GM12878 (cell line): ENCODE data around the gene LMTK2. TPM values are rescaled to one million over a fixed set of nuclear protein-coding genes. Genes with fewer than 3 reads are reported as not detected.

Experiments
- ATAC-seq: fragments of 200-7000 bp; cut with Tn5 transposase; 3 replicates; pipeline ENCODE4 v1.9.1; 2020; ENCODE audit warnings: mild to moderate bottlenecking, moderate library complexity
- BruUV-seq: library from RNA; stranded (reverse); fragments of 400-500 nt; replicated peaks from 2 replicates; lab custom pipeline; 2021; lab: Mats Ljungman, UMichigan
- CTCF ChIA-PET: fragments of 300-600 bp; sonication (Branson Sonifier 250); formaldehyde crosslinking; extraction: SDS; loops from one replicate; lab custom pipeline; 2021; ENCODE audit warnings: inconsistent platforms; lab: Yijun Ruan, JAX
- POLR2A ChIA-PET: fragments of 350-600 bp; formaldehyde crosslinking; extraction: SDS; loops from one replicate; lab custom pipeline; 2021; ENCODE audit warnings: inconsistent platforms; lab: Charles Lee
- RAD21 ChIA-PET: fragments of 300-600 bp; sonication (Branson Sonifier 250); formaldehyde crosslinking; loops from one replicate; lab custom pipeline; 2023; ENCODE audit warnings: antibody characterized with exemption; ENCODE audit not compliant: unreplicated experiment; lab: Charles Lee
- SMC1A ChIA-PET: fragments of 300-600 bp; sonication (Branson Sonifier 250); formaldehyde crosslinking; loops from one replicate; lab custom pipeline; 2023; ENCODE audit not compliant: unreplicated experiment, uncharacterized antibody; lab: Charles Lee
- DNase-seq: peaks from one replicate; pipeline ENCODE4 v3.0.0-alpha.2; 2011; ENCODE audit warnings: low read depth, low spot score
- FAIRE-seq: peaks from 3 replicates; lab custom pipeline; 2011; peaks lifted over from hg19 to GRCh38; lab: Jason Lieb, UNC
- H2AFZ ChIP-seq: 2 replicates; pipeline ENCODE4 v1.6.0; 2011; ENCODE audit warnings: low read depth, low read length, control low read depth; ENCODE audit not compliant: control insufficient read depth
- H3K27ac ChIP-seq: 2 replicates; pipeline ENCODE4 v1.5.1; 2011; ENCODE audit warnings: control low read depth; ENCODE audit not compliant: control insufficient read depth, insufficient read depth
- H3K27me3 ChIP-seq, 2 experiments: replicated peaks in 1 of 2; 2 replicates each; pipeline versions ENCODE4 v1.6.0 to v1.6.1; 2011; ENCODE audit warnings: low read length in 1 of 2; ENCODE audit not compliant: control insufficient read depth in 2 of 2, insufficient read depth in 2 of 2
- H3K36me3 ChIP-seq, 2 experiments: 2 replicates each; pipeline ENCODE4 v1.5.1; 2011; ENCODE audit warnings: low read length in 1 of 2; ENCODE audit not compliant: control insufficient read depth in 2 of 2, insufficient read depth in 2 of 2
- H3K4me1 ChIP-seq: 2 replicates; pipeline ENCODE4 v1.6.1; 2011; ENCODE audit warnings: mild to moderate bottlenecking, low read length, moderate library complexity, mixed read lengths; ENCODE audit not compliant: control insufficient read depth, insufficient read depth
- H3K4me2 ChIP-seq: 2 replicates; pipeline ENCODE4 v1.6.0; 2011; ENCODE audit warnings: control low read depth; ENCODE audit not compliant: control insufficient read depth, insufficient read depth
- H3K4me3 ChIP-seq: fragments of 200-600 bp; sonication (generic); 2 replicates; pipeline ENCODE4 v1.5.1; 2016
- H3K79me2 ChIP-seq: 2 replicates; pipeline ENCODE4 v1.6.0; 2011; ENCODE audit warnings: low read length; ENCODE audit not compliant: control insufficient read depth, insufficient read depth
- H3K9ac ChIP-seq: 2 replicates; pipeline ENCODE4 v1.8.0; 2011; ENCODE audit warnings: low read length, control low read depth, mixed read lengths; ENCODE audit not compliant: control insufficient read depth, insufficient read depth
- H3K9me3 ChIP-seq: replicated peaks from 3 replicates; pipeline ENCODE4 v1.5.1; 2011; ENCODE audit warnings: mild to moderate bottlenecking, low read length; ENCODE audit not compliant: control insufficient read depth, insufficient read depth
- H4K20me1 ChIP-seq: 2 replicates; pipeline ENCODE4 v1.6.0; 2011; ENCODE audit not compliant: control insufficient read depth, insufficient read depth
- CEBPZ ChIP-seq: fragments of 150-350 bp; IDR thresholded peaks from 2 replicates; pipeline ENCODE4 v1.6.1; 2016; ENCODE audit warnings: low read depth, low read length
- CHD1 ChIP-seq: IDR thresholded peaks from 2 replicates; pipeline ENCODE4 v1.6.1; 2012; ENCODE audit warnings: low read depth, low read length, improper control_type of control experiment
- ETV6 ChIP-seq, 2 experiments: fragments of 450-650 bp in 1 of 2; IDR thresholded peaks in 1 of 2; conservative IDR thresholded peaks in 1 of 2; 2 replicates each; pipeline ENCODE4 v1.6.1; 2014; ENCODE audit warnings: antibody characterized with exemption in 1 of 2, borderline replicate concordance in 1 of 2, low read depth in 1 of 2, mild to moderate bottlenecking in 1 of 2, moderate library complexity in 1 of 2
- EZH2 ChIP-seq: IDR thresholded peaks from 2 replicates; pipeline ENCODE4 v1.6.1; 2012; ENCODE audit warnings: low read depth, mild to moderate bottlenecking, control low read depth, inconsistent platforms, low read length, borderline replicate concordance; ENCODE audit not compliant: control insufficient read depth
- KAT2A ChIP-seq: conservative IDR thresholded peaks from 2 replicates; pipeline ENCODE4 v1.6.1; 2011; ENCODE audit warnings: low read depth, low read length; ENCODE audit not compliant: control insufficient read depth
- MXI1 ChIP-seq: fragments of 150-350 bp; IDR thresholded peaks from 2 replicates; pipeline ENCODE4 v1.6.1; 2011; ENCODE audit warnings: low read depth, mild to moderate bottlenecking, inconsistent platforms, low read length, improper control_type of control experiment
- RFX5 ChIP-seq: IDR thresholded peaks from 2 replicates; pipeline ENCODE4 v1.6.1; 2011; ENCODE audit warnings: low read depth, low read length, improper control_type of control experiment
- TBL1XR1 ChIP-seq: IDR thresholded peaks from 2 replicates; pipeline ENCODE4 v1.6.1; 2012; ENCODE audit warnings: low read depth, low read length, improper control_type of control experiment
- TCF3 ChIP-seq: IDR thresholded peaks from 2 replicates; pipeline ENCODE4 v1.6.1; 2012; ENCODE audit warnings: low read depth, mild to moderate bottlenecking, low read length, borderline replicate concordance; ENCODE audit not compliant: insufficient read depth
- YY1 ChIP-seq: IDR thresholded peaks from 2 replicates; pipeline ENCODE4 v1.6.1; 2011; ENCODE audit warnings: low read depth, mild to moderate bottlenecking, low read length
- ZSCAN29 ChIP-seq: fragments of 450-650 bp; IDR thresholded peaks from 2 replicates; pipeline ENCODE4 v1.6.1; 2017; ENCODE audit warnings: mild to moderate bottlenecking, moderate library complexity
- WGBS: methylation state at CpG from one replicate; pipeline ENCODE4 v1.1.6; 2016; ENCODE audit warnings: low lambda C conversion rate; ENCODE audit not compliant: insufficient replicate concordance, insufficient coverage; ENCODE audit errors: missing lambda C conversion rate; 5-methylcytosine and 5-hydroxymethylcytosine counted together
- in situ Hi-C: fragments of 300-500 bp; cut with MboI; formaldehyde crosslinking; loops from 9 replicates; pipeline ENCODE4 v1.14.3; 2018; ENCODE audit warnings: mixed read lengths
- intact Hi-C: fragments of 100-400 bp; cut with micrococcal nuclease; formaldehyde crosslinking; loops from one replicate; pipeline ENCODE4 v1.14.2; 2022; ENCODE audit not compliant: unreplicated experiment
- polyA plus RNA-seq, 11 experiments: library from polyadenylated mRNA; depleted of rRNA in 4 of 11; unstranded in 6 of 11; stranded (reverse) in 5 of 11; fragments of >200 nt; fragmentation: Nextera tagmentation in 4 of 11; fragmentation: Illumina TruSeq in 1 of 11; extraction: Ambion mirVana in 4 of 11; extraction: Trizol in 1 of 11; gene quantifications; 1 replicate in 1 of 11; 2 replicates in 10 of 11; pipeline versions ENCODE4 v1.2.1 to v1.2.3, GENCODE V29; 2011 to 2016; ENCODE audit warnings: inconsistent platforms in 2 of 11, missing spikeins in 2 of 11, low read depth in 1 of 11
- total RNA-seq, 4 experiments: library from RNA; depleted of rRNA in 3 of 4; stranded (reverse); fragments of >200 nt in 3 of 4; fragmentation: Illumina TruSeq in 1 of 4; extraction: Trizol in 1 of 4; gene quantifications; 2 replicates each; pipeline versions ENCODE4 v1.2.1 to v1.2.3, GENCODE V29; 2013 to 2021
- TF ChIP-seq, protein P1 (sequence below), 3 experiments: IDR thresholded peaks in 2 of 3; conservative IDR thresholded peaks in 1 of 3; 2 replicates each; pipeline ENCODE4 v1.5.1; 2011; ENCODE audit warnings: low read depth in 3 of 3, low read length in 3 of 3, mild to moderate bottlenecking in 3 of 3, control low read depth in 2 of 3, moderate library complexity in 2 of 3, inconsistent platforms in 1 of 3, mixed read lengths in 1 of 3; ENCODE audit not compliant: control insufficient read depth in 2 of 3, insufficient read depth in 1 of 3; ENCODE audit errors: extremely low read depth in 1 of 3
- TF ChIP-seq, protein P2 (sequence below): fragments of 450-650 bp; IDR thresholded peaks from 2 replicates; pipeline ENCODE4 v1.6.1; 2014; ENCODE audit warnings: mild to moderate bottlenecking

Gene LMTK2
- total and polyA plus RNA-seq, 10 of the 15 experiments (the other 5 are each of a cell fraction or from before 2014, with no cell fraction given): 0.68 to 8.7 (median 4.6) TPM

DNA sequence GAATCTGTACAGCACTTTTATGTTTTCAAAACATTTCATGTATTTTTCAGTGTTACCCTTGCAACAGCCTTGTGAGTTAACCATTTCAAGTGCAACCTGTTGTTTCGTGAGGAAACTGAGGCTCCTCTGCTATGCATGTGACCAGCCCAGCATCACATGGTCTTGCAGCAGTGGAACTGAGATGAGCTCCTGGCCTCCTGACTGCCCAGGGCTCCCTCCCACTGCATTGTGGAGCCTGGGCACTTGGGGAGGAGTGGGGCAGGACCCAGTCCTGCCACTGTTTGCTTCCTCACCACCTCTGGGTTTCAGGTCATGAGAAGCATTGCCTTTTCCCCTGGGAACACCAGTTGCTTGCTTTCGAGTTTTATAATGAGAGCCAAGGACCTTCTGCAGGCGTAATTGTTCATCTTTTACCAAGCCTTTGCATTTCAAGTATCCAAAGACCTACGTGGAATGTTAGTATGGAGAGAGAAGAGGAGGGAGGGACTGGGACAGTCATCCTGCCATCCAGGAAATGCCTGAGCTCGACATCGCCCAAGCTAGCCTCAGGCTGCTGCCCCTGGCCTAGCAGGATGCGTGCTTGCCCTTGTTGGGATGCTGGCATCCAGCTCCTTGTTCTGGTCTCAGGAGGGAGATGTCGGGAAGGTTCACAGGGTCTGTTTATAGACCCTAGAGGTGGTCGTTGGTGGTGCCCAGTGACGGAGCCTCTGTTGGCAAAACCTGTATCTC, 72.3 kb downstream of the LMTK2 start (continued):
- TF ChIP-seq, protein P1, sequence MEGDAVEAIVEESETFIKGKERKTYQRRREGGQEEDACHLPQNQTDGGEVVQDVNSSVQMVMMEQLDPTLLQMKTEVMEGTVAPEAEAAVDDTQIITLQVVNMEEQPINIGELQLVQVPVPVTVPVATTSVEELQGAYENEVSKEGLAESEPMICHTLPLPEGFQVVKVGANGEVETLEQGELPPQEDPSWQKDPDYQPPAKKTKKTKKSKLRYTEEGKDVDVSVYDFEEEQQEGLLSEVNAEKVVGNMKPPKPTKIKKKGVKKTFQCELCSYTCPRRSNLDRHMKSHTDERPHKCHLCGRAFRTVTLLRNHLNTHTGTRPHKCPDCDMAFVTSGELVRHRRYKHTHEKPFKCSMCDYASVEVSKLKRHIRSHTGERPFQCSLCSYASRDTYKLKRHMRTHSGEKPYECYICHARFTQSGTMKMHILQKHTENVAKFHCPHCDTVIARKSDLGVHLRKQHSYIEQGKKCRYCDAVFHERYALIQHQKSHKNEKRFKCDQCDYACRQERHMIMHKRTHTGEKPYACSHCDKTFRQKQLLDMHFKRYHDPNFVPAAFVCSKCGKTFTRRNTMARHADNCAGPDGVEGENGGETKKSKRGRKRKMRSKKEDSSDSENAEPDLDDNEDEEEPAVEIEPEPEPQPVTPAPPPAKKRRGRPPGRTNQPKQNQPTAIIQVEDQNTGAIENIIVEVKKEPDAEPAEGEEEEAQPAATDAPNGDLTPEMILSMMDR (IDR thresholded peaks at IDR 0.05 in 2 of 3, conservative IDR thresholded peaks at IDR 0.05 in 1 of 3; ENCODE audit: control insufficient read depth in 2 of 3, extremely low read depth in 1 of 3, insufficient read depth in 1 of 3, low read depth in 3 of 3, low read length in 3 of 3): no peak
- TF ChIP-seq RFX5 (no peak), KAT2A (no peak), ETV6 (conservative IDR thresholded peaks at IDR 0.05 in 1 of 2, IDR thresholded peaks at IDR 0.05 in 1 of 2; ENCODE audit: borderline replicate concordance in 1 of 2, low read depth in 1 of 2) (no peak)
- TF ChIP-seq, all 136 proteins: peak for 0

DNA sequence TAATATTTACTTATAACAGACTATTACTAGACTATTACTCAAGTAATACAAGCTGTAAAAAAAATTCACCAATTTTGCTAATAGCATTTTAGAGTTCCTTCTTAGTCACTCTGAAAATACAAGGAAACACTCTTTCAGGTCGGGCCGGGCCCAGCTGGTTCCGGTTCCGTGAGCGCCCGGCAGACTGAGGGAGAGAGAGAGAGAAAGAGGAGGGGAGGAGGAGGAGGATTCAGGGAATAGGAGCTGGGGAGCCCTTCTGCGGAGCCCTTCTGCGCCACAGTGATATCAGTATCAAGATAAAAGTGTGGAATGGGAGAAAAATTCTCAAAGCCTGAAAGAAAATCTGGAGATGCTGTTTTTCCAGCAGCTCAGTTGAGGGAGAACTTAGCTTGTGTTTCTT, 74.1 kb downstream of the LMTK2 start:
- Histone ChIP-seq H2AFZ (no peak overlapping the region), H3K27ac (no peak overlapping the region), H3K27me3 (no peaks in the 10 kb centered on the region), H3K4me2 (no peak overlapping the region), H3K9ac (no peak overlapping the region), H4K20me1 (no peaks in the 10 kb centered on the region), H3K4me1 (no peaks in the 10 kb centered on the region)
- BruUV-seq: no TSS peak
- intact Hi-C loops: no loop called here
- RAD21 ChIA-PET: no interaction called here
- no peak for FAIRE-seq
- TF ChIP-seq, protein P2, sequence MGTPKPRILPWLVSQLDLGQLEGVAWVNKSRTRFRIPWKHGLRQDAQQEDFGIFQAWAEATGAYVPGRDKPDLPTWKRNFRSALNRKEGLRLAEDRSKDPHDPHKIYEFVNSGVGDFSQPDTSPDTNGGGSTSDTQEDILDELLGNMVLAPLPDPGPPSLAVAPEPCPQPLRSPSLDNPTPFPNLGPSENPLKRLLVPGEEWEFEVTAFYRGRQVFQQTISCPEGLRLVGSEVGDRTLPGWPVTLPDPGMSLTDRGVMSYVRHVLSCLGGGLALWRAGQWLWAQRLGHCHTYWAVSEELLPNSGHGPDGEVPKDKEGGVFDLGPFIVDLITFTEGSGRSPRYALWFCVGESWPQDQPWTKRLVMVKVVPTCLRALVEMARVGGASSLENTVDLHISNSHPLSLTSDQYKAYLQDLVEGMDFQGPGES: no peak
- no peak for TF ChIP-seq TCF3
- TF ChIP-seq CEBPZ: no peak
- no peak for TF ChIP-seq MXI1
- no peak for TF ChIP-seq EZH2
- TF ChIP-seq CHD1: no peak
- TF ChIP-seq YY1: no peak
- TF ChIP-seq TBL1XR1: no peak
- no peak for TF ChIP-seq ZSCAN29
- TF ChIP-seq, all 136 proteins: peak for 0
- Histone ChIP-seq H3K36me3 (no peaks in the 10 kb centered on the region; a peak in 1 of 4 replicates), H3K4me3 (no peak overlapping the region), H3K9me3 (no peaks in the 10 kb centered on the region; the same call in 2 of the 3 replicates), H3K79me2 (no peaks in the 10 kb centered on the region)
- 95% methylated on average over 8 of the region's 8 CpGs for WGBS
- no peak for ATAC-seq
- in situ Hi-C loops: no loop called here
- ChIA-PET POLR2A (interaction anchor here (1.2 kb wide), 1 partner anchor 12 kb away, joined by 3 read pairs; no protein-coding TSS in a partner anchor), SMC1A (interaction anchor here (1.4 kb wide), 1 partner anchor 158 kb away, joined by 4 read pairs; no protein-coding TSS in a partner anchor), CTCF (interaction anchor here (0.9 to 1.1 kb wide), 2 partner anchors 12 to 220 kb away, joined by 4 to 6 read pairs; partner anchors contain the start of gene BAIAP2L1)
- DNase-seq: no peak
